Ureter (tissue), 1 donor: ENCODE data around the gene FLRT1. TPM values are rescaled to one million over a fixed set of nuclear protein-coding genes. Genes with fewer than 3 reads are reported as not detected.

Experiments
- DNase-seq: peaks from one replicate; pipeline ENCODE4 v3.0.0-alpha.2; 2020; ENCODE audit warnings: low spot score
- total RNA-seq: library from RNA; stranded (reverse); gene quantifications from one replicate; pipeline ENCODE4 v1.2.4, GENCODE V29; 2023
- donor health status: DM: yes; HTN: yes; CAD: no.

FLRT1 gene
- total RNA-seq, 1 donor from 2014 or later: 0.13 TPM

DNA sequence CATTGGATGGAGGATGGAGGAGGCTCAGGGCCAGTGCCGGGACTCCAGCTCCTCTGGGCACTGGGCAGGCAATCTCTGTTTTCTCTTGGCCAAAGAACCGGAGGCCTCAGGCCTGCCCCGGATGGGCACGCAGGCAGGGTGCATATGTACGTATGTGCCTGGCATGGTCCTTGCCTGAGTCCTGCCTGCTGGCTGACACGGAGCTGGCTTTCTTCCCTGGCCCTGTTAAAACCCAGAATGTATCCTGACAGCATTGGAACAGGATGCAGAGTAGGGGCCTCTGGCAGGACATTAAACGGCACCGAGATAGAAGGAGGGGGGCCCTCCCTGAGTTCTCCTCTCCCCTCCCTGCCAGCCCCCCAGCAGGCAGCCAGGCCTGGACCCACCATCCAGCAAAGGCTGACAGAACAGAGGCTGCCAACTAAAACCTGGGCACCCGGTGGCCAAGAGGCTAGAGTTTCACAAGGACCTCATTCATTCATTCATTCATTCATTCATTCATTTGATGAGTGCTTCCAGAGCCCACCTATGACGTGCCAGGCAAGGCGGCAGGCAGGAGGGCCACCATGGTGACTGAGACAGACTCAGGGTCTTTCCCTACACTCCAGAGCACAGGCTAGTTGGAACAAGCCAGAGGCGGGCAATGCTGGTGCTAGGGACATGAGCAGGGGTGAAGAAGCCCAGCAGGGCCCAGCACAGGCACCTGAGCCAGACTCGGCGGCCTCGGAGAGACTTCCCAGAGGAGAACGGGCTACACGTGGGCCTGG is 28.8 kb downstream of the FLRT1 start:
- DNase-seq: no peak

DNA sequence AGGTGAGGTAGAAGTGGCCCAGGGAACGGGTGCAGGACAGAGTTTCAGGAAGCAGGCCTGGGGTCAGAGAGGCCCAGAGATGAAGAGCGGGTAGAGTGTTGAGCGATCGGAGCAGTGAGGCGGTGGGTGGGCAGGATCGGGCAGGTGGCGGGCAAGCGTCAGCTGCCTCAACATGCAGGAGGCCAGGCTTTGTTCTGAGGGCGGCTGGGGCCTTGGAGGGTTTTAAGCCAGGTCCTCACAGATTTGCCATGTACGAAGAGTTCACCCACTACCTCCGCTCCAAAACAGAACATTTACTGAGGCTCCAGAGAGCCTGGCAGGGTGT is 29.4 kb downstream of the FLRT1 start:
- DNase-seq: no peak

DNA sequence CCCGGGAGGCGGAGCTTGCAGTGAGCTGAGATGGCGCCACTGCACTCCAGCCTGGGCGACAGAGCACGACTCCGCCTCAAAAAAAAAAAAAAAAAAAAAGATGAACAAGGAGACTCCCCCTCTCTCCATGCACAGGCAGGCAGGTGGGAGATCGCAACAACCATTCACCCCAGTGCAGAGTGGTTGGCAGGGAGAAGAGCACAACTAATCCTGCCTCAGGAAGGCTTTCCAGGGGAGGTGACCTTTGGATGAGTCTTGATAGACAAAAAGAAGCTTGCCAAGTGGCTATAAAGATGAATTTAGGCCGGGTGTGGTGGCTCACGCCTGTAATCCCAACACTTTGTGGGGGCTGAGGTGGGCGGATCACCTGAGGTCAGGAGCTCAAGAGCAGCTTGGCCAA is 30.0 kb downstream of the FLRT1 start:
- DNase-seq: no peak

DNA sequence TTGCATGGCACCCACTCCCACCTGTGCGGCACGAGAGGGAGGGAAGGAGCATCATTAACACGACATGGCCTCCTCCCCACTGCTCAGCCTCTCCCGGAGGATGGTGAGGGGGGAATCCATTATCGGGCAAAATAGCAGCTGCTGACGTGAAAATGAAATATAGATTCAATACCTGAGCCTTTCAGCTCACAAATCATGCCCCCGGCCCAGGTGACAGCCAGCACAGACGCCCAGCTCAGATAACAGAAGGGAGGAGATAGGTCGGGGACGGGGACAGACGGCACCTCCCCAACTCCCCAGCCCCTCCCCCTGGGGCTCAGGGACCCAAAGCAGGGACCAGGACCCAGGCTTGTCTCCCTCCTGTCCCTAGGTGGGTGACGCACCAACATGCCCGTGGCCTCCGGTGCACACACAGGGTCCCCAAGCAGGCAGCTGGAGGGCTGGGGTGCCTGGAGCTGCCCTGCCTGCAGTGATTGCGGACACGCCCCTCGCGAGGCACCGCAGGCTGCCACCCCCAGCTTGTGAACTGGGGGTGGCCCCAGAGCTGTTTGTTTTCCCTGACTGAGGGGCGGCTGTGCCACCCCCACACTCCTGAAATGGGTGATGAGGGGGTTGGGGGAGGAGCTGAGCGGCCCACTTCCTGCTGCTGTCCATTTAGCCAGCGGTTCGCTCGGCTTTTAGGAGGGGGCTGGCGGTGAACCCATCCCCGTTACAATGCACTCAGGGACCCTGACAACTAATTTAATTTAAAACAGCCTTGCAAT is 31.7 kb downstream of the FLRT1 start:
- DNase-seq: no peak

DNA sequence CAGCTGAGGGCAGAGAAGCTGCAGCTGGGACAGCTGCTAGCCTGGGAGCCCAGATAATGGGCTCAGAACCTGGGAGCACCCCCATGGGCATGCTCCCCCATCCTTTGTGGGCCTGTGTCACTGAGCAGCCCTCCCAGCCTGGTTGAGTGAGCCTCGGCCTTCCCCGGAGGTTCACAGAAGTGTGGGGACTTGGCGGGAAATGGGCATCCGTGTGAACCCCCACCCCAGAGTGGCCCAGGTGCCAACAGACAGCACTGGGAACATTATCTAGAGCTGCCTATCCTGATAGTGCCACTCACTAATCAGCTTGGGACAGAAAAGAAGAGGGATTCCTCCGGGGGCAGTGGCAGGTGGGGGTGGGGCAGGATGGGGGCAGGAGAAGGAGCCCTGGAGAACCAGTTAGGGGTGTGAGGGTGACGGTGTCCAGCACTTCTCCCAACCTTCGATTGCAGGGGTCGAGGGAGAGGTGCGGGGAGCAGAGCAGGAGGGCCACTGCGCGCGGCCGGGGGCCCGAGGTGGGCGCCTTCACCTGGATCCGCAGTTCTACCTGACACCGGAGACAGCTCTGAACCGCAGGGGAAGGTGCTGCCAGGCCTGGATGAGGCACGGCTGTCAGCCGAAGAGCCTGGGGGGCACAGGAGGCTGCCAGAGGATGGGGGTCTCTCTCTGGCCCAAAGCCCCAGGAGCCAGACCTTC is 33.1 kb downstream of the FLRT1 start:
- no peak for DNase-seq

DNA sequence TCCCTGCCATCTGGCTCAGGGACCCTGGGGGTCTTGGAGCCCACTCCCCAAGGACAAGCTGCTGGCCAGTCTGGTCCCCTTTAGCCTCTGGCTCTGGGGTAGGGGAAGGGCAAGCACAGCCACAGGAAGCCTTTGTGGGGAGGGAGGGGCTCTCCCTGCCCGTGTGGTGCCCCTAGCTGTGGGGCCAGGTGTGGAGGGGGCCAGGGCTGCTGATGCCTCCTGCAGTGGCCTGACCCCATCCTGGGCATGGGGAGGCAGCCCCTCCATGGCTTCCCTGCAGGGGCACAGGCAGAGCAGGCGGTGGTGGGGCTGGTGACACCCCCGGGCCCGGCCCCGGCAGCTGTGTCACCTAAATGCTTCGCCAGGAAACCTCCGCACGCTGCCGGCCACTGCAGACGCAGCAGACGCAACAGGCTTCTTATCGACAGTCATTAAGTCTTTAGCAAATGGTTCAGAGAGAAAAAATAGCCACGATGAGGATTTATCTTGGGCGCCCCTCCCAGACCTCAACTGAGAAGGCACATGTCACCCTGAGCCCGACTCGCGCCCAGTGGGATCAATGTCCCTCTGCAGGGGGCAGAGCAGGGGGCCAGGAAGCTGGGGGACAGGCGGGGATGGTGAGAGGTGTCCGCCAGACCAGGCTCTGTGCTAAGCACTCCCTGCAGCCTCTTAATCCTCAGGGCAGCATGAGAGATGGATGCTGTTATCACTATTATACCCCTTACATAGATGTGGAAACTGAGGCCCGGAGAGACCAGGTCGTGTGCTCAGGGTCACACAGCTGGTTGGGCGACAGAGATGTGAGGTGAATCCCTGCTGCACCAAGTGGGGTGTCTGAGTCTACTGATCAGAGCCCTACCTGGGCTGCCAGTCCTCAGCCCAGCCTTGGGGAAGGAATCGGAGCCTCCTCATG is 33.9 kb downstream of the FLRT1 start:
- no peak for DNase-seq

DNA sequence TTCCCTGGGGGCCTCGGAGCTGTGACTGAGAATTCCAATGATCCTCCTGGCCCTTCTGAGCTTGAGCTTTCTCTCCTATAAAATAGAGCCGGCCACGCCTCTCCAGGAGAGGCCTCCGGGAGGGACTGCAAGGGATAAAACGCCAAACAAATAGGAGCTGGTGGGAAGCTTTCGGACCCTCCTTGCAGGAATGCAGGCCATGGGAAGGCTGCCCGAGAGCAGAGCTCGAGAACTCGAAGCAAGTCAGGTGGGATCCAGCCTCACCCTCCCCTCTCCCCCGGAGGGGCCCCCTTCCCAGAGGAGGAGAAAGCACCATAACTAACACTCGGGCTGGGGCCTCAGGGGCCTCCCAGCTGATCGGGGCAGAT is 34.6 kb downstream of the FLRT1 start:
- no peak for DNase-seq

DNA sequence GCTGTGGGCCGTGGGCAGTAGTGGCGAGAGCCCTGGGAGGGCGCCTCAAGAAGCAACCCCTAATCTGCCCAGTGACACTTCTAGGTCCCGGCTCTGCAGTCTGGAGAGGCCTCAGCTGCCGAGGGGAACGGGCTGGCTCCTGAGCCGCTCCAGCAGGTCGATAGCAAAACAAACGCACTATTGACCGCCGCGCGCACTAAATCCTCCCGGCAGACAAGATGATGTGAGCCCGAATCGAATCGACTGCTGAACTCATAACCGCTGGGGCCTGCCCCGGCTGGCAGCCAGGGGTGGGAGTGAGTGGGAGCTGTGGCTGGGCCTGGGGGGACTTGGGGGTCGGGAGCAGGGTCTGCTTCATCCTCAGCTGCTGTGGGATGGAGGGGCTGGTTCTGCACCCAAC is 36.1 kb downstream of the FLRT1 start:
- DNase-seq: no peak

DNA sequence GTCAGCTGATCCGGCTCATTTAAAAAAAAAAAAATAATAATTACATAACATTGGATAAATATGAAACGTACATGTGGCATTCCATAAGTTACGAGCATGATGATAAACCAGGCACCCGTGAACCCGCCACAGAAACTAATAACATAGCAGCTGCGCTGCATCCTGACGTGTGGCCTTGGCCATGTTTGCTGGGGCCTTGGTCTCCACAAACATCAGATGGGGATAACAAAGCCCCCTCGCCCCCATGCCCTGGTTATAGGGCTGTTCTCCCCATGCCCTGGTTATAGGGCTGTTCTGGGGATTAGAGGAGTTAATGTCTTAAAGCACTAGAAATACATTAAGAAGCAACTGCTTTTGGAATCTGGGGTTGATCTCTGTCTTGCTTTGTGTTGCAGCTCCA is 36.7 kb downstream of the FLRT1 start:
- no peak for DNase-seq

DNA sequence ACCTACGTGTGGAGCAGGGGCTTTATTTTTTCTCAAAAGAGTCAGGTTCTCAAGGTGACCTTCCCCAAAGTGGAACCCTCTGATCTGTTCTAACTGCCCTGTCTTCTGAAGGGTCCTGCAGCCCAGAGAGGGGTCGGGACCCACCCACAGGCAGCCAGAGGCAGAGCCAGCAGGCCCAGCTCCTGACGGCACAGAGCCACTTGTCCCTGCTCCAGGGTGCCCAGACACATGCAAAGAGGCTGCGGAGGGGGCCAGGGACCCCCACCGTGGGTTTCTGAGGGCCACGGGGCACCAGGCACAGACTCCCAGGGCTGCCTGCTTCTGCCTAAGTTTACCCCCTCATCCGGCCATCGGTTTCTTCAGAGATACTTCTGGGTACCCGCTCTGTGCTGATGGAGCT is 37.1 kb downstream of the FLRT1 start:
- DNase-seq: no peak

DNA sequence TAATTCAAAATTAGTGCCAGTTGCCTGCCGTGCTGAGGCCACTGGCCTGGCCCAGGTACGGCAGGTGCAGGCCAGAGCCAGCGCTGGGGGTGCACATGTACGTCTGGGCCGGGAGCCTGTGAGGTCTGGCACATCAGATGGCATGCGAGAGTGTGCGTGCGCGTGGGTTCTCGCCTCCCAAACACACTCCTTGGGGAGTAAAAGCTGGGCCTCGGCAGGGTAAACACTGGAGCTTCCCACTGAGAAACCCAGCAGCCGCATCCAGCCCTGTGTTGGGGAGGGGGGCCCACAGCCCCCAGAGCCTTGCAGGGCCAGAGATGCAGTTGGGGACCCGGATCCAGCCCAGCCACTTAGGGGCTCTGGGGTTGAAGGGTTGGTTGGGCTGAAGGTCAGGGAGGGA is 37.8 kb downstream of the FLRT1 start:
- no peak for DNase-seq

DNA sequence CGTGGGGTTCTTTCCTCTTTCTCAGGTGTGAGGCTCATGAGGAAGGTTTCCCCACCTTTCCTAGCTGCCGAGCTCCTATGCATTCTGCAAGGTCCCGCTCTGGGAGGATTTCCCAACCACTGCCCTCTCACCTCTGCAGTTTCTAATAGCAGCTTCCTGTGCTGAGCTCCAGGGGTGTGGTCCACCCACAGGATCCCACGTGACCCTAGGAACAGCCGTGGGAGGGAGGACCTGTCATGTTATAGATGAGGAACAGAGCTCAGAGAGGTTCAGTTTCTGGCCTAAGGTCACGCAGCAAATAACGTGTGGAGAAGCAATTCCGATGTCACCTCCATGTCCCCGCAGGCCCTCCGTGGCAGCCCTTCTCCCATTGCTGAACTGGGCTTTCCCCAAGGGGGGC is 38.5 kb downstream of the FLRT1 start:
- no peak for DNase-seq

DNA sequence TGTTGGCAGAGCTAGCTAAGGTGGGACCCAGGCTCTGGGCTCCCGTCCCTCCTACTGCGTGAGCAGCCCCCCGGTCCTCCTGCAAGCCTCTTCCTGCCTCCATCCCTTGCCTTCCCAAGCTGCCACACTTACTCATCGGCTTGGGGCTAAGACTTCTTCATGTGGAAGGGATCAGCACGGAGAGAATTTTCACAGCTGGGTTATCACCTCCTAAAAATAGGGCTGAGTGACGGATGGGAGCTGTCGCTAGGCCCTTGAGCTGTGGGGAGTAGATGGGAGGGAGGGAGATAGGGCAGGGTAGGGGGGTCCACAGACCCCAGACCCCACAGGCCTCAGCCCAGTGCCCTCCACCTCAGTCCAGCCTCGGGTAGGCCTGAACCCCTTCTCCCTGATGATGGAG is 41.0 kb downstream of the FLRT1 start:
- DNase-seq: no peak

DNA sequence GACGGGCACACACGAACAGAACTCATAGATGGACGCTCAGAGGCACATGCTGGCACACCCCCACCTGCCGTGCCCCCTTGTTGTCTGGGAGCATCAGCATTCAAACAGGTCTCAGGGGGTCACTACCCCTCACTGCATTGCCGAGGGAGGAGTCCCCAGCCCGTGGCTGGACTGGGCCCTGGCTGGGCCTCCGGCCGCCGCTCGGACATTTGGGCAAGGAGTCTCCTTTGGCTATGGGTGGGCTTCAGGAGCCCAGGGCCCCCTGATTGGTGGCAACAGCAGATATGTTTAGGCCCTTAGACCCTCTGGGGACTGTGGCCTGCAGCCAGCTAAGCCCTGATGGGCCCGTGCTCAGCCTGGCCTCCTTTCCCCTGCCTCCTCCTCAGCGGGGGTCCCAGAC is 41.9 kb downstream of the FLRT1 start:
- DNase-seq: no peak

DNA sequence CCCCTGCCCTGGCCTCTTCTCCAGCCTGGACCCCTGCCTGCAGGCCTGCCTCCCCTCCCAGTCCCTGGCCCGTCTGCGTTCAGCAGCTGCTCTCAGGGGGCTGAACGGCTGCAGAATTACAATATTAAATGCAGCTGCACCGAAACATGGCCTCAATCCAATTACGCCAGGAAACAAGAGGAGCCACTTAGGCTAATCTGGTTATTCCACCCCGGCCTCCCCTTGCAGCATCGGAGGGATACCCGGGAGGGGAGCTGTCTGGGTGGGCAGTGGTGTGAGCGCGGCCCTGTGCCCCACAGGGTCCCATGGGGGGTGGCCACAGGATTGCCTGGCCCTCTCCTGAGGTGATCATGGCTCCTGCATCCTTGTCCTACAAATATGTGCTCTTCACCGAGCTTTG is 42.6 kb downstream of the FLRT1 start:
- no peak for DNase-seq

DNA sequence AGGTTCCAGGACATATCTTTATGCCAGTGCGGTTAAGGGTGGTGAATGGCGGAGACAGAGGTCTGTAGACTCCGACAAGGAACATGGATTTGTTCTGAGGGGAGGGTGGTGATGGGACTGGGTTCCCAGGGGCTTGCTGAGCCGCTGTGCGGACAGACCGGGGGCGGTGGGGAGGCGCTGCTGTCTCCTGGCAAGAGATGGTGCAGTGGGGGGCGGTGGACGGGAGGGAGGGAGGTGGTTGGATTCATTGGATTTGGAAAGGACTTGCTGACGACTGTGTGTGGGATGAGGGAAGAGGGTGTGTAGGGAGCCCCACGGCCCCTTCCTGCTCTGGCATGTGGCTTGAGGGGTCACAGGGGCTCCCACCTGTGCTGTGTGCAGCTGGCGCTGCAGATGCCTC is 43.2 kb downstream of the FLRT1 start:
- DNase-seq: no peak

DNA sequence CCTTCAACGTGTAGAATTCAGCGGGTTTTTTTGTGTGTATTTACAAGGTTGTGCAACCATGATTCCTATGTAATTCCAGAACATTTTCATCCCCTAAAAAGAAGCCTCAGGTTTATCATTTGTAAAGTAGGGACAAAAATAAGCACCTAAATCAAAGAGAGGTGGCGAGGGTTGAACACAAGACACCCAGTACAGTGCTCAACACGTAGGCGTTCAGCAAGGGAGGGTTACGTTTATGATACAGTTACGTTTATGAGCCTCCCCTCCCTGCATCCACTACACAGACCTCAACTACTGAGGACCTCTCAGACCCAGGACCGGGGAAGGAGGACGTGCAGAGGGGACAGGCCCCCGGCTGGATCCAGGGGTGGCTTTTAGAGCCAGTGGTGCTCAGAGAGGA is 44.7 kb downstream of the FLRT1 start:
- DNase-seq: no peak

DNA sequence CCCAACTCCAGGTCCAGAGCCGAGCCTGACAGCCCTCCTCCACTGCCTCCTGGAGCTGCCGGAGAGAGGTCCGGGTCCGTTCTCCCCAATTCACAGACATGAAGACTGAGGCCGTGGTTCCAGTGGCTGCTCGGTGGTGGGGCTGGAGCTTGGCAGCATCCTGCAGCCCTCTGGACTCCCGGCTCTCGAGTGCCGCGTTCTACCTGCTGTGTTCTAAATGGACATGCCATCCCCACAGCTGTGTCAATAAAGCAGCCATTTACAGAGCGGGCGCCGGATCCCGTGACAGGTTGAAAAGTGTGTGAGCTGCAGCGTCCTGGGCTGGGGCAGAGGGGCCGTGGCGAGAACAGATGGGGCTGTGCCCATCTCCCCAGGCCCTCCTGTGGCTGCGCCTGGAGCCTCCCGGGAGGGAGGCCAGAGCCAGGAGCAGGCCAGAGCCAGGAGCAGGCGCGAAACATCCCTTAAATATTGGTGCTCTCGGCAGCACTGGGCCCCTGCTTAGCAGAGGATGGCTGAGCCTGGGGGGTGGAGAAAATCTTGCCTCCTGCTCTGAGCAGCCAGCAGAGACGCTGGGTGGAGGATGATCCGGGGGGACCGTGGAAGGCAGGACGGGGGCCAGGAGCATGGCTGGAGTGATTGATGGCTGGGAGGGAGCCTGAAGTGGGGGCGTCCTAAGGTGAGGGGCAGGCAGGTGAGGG is 46.2 kb downstream of the FLRT1 start:
- no peak for DNase-seq

DNA sequence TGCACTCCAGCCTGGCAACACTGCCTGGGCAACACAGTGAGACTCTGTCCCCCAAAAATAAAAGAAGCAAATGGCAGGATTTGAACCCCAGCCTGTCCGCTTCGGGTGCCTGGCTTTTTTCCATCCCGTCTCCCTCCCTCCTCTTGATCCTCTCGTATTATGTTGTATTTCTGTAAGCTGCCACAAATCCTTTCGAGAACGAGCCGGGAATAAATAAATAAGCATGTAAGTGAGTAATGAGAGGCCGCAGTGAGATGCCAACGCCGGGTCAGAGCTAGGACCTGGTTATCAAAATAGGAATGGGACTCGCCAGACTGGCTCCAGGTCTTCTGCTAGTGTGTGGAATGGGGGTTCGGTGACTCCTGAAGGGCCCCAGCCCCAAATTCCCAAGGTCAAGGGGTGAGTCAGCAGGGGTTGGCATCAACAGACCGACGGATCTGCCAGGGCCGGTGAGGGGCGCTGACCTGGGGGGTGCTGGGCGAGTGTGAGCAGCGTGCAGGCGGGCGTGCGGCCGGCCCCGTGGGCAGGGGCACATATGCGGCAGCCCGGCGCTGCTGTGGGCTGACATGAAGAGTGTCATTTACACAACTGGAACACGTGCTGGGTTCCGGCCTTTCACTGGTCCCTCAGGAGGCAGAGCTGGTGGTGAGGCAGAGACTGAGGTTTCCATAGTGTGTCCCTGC is 47.8 kb downstream of the FLRT1 start:
- no peak for DNase-seq

DNA sequence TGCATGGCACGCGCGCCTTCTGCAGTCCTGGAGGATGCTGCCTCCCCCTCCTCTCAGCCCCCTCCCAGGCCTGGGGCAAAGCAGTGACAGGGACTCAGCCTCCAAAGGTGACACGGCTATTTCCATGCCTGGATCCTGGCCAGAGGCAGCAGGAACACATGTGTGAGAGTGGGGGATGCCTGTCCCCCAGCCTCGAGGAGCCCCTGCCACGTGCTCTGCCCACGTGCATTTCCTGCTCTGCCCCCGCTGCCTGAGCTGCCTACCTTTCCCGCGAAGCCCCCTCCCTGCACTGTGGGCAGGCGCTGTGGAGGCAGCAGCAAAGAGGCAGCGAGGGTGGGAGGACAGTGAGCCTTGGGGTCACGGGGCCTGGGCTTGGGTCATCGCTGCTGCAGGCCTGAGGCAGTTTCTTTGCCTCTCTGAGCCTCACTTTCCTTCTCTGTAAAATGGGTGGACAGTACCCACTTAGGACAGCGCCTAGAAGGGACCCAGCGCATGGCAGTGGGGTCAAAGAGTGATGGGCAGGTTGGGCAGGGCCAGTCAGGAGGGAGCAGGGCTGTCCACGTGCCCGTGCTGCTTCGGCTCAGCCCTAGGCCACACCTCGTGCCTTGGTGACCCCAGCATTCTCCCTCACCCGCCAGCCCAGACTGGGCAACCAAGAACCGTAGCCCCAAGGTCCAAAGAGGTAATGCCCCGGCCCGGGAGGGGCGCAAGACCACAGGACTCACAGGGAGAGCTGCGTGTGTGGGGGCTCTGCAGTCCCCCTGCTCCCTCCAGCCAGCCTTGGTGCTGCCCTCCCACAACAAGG is 48.6 kb downstream of the FLRT1 start:
- DNase-seq: no peak
